AG10803 (cell line): Measurements from ENCODE around the gene IDH3G.

Experiments used
- DNase-seq: peaks from one replicate; pipeline ENCODE4 v3.0.0; 2010; ENCODE audit warnings: low read depth
- H3K4me3 ChIP-seq: 2 replicates; pipeline ENCODE4 v1.5.1; 2011; ENCODE audit warnings: mild to moderate bottlenecking, low read length, control low read depth
- TF ChIP-seq, protein P1 (sequence below): conservative IDR thresholded peaks from 2 replicates; pipeline ENCODE4 v1.5.1; 2011; ENCODE audit warnings: mild to moderate bottlenecking, low read length, control low read depth, inconsistent platforms

Gene IDH3G

DNA sequence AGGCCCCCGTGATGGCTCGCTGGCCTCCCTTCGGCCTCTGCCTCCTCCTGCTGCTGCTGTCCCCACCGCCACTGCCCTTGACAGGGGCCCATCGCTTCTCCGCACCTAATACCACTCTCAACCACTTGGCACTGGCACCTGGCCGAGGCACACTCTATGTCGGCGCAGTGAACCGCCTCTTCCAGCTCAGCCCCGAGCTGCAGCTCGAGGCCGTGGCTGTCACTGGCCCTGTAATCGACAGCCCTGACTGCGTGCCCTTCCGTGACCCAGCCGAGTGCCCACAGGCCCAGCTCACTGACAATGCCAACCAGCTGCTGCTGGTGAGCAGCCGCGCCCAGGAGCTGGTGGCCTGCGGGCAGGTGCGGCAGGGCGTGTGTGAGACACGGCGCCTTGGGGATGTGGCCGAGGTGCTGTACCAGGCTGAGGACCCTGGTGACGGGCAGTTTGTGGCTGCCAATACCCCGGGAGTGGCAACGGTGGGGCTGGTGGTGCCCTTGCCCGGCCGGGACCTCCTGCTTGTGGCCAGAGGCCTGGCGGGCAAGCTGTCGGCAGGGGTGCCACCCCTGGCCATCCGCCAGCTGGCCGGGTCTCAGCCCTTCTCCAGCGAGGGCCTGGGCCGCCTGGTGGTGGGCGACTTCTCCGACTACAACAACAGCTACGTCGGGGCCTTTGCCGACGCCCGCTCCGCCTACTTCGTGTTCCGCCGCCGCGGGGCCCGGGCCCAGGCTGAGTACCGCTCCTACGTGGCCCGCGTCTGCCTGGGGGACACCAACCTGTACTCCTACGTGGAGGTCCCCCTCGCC lies 27.1 kb downstream of the IDH3G start:
- no peak overlapping the region for H3K4me3 ChIP-seq
- DNase-seq, result no peak
- TF ChIP-seq, protein P1, sequence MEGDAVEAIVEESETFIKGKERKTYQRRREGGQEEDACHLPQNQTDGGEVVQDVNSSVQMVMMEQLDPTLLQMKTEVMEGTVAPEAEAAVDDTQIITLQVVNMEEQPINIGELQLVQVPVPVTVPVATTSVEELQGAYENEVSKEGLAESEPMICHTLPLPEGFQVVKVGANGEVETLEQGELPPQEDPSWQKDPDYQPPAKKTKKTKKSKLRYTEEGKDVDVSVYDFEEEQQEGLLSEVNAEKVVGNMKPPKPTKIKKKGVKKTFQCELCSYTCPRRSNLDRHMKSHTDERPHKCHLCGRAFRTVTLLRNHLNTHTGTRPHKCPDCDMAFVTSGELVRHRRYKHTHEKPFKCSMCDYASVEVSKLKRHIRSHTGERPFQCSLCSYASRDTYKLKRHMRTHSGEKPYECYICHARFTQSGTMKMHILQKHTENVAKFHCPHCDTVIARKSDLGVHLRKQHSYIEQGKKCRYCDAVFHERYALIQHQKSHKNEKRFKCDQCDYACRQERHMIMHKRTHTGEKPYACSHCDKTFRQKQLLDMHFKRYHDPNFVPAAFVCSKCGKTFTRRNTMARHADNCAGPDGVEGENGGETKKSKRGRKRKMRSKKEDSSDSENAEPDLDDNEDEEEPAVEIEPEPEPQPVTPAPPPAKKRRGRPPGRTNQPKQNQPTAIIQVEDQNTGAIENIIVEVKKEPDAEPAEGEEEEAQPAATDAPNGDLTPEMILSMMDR, result no peak

DNA sequence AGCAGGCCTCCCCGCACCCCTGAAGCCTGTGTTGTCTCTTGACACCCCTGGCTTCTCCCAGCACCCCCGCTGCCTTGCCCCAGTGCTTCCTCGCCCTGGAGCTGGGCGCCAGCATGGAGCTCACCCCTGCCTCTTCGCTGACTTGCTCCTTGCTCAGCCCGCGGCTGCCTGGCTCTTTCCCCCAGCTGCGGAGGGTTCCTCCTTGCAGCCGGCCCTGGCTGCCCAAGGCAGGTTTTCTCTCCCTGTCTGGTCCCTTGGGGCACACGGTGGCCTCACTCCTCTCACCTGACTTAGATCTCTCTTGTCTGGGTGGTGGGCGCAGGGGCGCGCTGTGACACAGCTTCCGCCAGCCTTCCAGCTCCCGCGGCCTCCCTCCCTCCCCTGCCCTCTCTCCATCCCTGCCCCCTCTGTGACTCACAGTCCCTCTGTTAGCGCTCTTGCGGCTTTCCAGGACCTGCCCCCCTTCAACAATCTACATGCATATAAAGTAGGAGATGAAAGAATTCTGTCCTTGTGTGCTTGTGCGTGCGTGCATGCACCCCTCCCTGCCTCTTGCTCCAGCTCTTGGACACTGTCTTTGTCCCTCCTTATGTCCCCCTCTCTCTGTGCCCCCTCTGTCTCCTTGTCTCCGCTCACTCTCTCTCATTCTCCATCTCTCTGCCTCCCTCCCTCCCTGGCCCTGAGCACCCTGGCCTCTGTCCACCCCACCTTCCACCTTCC lies 27.9 kb downstream of the IDH3G start:
- TF ChIP-seq, protein P1, result no peak
- peak overlapping the region; percentile 61 for H3K4me3 ChIP-seq
- DNase-seq, result peak; percentile 47

DNA sequence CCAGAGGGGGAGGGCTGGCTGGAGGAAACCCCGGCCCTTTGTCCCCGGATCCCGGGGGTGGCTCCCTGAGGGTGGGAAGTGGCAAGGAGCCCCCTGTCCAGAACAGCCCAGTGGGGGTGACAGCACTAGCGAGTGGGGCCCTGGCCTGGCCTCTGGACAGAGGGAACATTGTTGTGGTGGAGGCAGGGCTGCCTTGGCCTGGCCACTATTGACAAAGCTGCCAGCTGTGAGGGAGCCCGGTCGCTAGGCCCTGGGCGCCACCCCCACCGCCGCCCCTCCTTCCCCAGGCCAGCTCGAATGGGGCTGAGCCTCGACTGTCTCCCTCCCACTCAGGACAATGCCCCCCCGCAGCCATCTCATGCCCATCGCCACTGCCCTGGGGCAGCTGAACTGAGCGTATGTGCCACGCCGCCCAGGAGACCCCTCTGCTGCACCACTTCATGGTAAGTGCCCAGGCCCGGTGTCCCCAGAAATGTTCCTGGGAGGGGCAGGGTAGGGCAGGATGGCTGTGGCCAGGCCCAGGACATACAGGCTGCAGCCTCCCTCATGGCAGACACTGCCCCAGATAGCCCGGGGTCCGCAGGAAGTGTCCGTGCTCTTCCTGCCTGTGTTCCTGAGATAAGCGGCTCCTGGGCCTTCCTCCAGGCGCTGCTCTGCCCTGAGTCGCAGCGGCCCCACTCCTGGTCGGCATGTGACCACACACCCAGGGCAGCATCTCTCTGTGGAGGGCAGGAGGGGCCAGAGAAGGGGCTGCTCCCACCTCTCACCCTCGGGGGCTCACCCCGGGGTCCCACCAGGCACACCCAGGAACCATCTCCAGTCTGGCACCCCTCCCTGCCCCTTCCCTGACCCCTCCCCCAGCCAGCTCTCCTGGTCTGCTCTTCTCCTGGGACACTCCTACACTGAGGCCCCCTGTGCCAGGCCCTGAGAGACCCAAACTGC lies 28.8 kb downstream of the IDH3G start:
- H3K4me3 ChIP-seq, result peak overlapping the region; percentile 61
- no peak for DNase-seq

DNA sequence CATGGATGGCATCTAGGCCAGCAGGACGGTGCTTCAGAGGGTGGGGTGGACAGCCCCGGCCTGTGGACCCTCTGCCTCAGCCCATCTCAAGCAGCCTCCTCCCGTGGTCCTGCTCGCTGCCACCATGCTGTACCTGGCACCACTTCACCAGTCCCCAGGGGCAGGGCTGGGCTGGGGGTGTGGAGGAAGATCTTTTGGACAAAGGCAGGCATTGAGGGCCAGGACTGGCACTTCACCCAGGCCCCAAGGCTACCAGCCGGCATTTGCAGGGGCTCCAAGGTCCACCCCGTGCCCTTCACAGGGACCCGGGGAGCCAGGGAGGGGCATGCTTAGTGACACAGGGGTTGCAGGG lies 29.4 kb downstream of the IDH3G start:
- TF ChIP-seq, protein P1, result no peak
- peak overlapping the region; percentile 61 for H3K4me3 ChIP-seq
- DNase-seq, result no peak

More for the DNA sequence above, 28.8 kb downstream of the IDH3G start:
- TF ChIP-seq, protein P1, result no peak

DNA sequence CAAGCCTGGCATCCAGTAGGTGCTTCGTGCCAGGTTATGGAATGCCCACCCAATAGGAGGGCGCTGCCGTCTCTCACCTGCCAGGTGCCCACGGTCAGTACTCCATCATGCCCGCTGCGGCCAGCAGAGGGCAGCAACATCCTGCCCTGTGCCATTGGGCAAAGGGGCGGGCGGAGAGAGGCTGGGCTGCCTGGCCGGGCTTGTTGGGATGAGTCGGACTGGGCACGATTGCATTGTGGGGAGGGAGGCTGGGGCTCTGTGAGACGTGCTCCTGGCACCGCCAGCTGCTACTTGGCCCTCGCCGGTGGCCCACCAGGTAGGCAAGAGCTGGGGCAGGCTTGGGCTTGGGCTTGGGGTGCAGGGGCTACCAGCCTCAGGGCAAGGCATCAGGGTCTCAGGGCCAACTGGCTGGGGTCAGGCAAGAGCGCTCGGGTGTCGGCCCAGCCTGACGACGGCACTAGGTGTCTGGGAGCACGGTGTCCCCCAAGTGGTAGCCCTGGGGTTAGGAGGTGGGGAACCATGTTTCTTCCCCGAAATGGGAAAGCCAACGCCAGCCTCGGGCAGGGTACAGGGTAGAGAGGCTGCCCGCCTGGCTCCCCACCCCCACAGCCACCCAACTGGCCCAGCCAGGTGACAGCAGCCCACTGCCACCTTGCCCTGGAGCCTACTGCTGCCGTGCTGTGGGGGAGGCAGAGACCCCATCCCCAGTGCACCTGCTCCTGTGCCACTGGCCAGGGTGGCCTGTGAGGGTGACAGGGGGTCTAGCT lies 30.0 kb downstream of the IDH3G start, which contains the start of gene PLXNB3:
Gene PLXNB3, plus strand, starts transcription at position 261 of the 767 bp plus-strand sequence. CDS start 1,287 bp downstream, outside the sequence.
- DNase-seq, result peak; percentile 72
- peak within 1 kb of the TSS; percentile 61 for H3K4me3 ChIP-seq

More for the DNA sequence above, 30.0 kb downstream of the IDH3G start, which contains the start of gene PLXNB3:
- TF ChIP-seq, protein P1, result peak; percentile 70
